Motor neuron (in vitro differentiated cells): ENCODE data around the gene BHLHE23. TPM values are rescaled to one million over a fixed set of nuclear protein-coding genes. Genes with fewer than 3 reads are reported as not detected.

Experiments used
- ATAC-seq, 8 experiments: fragments of 200-7000 bp; cut with Tn5 transposase; replicated peaks in 6 of 8; 2 replicates each; pipeline ENCODE4 v1.8.0; 2021; ENCODE audit warnings: mild to moderate bottlenecking in 8 of 8, moderate library complexity in 8 of 8
- H3K27ac ChIP-seq, 2 donors: fragments of 250-450 bp; sonication (Bioruptor Pico); 2 replicates each; pipeline ENCODE4 v1.9.0; 2021; ENCODE audit warnings: antibody characterized with exemption in 2 of 2, mild to moderate bottlenecking in 2 of 2, moderate library complexity in 1 of 2
- H3K4me1 ChIP-seq, 2 donors: fragments of 250-450 bp; sonication (Bioruptor Pico); replicated peaks in 1 of 2; 2 replicates each; pipeline ENCODE4 v1.6.1; 2021; ENCODE audit warnings: antibody characterized with exemption in 2 of 2, mild to moderate bottlenecking in 2 of 2, moderate library complexity in 1 of 2
- H3K4me3 ChIP-seq, 5 donors: fragments of 250-450 bp; sonication (Bioruptor Pico); 2 replicates each; pipeline ENCODE4 v1.9.0; 2021; ENCODE audit warnings: antibody characterized with exemption in 5 of 5, mild to moderate bottlenecking in 5 of 5, moderate library complexity in 4 of 5
- WGBS, 10 experiments: fragments of 450-650 bp; shearing (Covaris generic); methylation state at CpG; one replicate each; pipeline ENCODE4 v1.0.0; 2022; 5-methylcytosine and 5-hydroxymethylcytosine counted together
- in situ Hi-C, 9 experiments: fragments of 400-800 bp; cut with MboI; loops; one replicate each; pipeline ENCODE4 v1.15.0; 2021; ENCODE audit warnings: low sequenced_read_pairs in 9 of 9, low pct_unique_long_range_greater_than_20kb in 2 of 9; ENCODE audit not compliant: unreplicated experiment in 9 of 9
- total RNA-seq, 8 experiments: library from RNA; unstranded; fragments of 300-600 nt; gene quantifications; 2 replicates each; pipeline versions ENCODE4 v1.2.3 to v1.2.4, GENCODE V29; 2022

BHLHE23 gene
- total RNA-seq, 8 experiments from 2014 or later, result 0.21 to 0.52 (median 0.22) TPM; not detected in 5

DNA sequence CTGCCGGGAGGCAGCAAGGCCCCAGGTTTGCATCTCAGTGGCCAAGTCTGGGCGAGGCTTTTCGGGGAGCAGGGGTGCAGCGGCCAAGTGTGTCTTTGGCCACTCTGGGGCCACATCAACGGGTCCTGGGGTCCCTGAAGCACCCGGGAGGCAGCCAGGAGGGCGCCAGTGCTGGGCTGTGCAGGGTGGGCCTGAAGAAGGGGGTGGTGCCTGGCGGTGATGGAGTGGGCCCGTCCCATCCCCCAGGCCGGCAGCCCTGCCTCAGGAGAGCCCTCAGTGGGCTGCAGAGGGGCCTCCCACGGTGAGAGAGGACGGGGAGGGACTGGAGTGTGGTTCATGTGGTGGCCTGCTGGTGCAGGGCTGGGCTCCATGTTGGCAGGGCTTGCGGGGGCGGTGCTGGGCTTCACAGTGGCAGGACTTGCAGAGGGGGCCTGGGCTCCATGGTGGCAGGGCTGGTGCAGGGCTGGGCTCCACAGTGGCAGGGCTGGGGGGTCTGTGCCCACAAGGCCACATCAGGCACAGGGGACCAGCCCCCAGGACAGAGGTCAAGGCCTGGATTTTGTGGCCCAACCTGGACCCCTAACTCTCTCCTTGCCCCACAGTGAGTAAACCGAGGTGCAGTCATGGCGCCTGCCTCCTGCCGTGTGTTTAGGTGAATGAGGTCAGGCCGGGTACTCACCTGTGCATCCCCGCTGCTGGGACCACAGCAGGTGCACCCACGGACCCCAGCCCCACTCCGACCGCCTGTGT lies 10.5 kb upstream of the BHLHE23 start:
- no peak for ATAC-seq
- Histone ChIP-seq H3K27ac (no peak overlapping the region), H3K4me1 (peaks cover 14 to 37% of the 10 kb centered on the region in 2 donors), H3K4me3 (no peak overlapping the region)
- 83 to 100% methylated on average over 2 to 4 of the region's 22 CpGs; no CpG with 5 or more reads in 8 of the 10 experiments for WGBS, 10 experiments
- in situ Hi-C loops, result no loop called here

- in situ Hi-C loops, result no loop called here
- ATAC-seq, result peak in 3 of 8 experiments; percentile 3 to 8 (median 7)
- Histone ChIP-seq H3K4me3 (no peak overlapping the region), H3K27ac (no peak overlapping the region), H3K4me1 (peaks cover 14 to 30% of the 10 kb centered on the region in 2 donors)
- WGBS, 10 experiments, result 37 to 87% methylated on average over 6 of the region's 14 CpGs; no CpG with 5 or more reads in 8 of the 10 experiments
These were observed 9.8 kb upstream of the BHLHE23 start for GRCh38 chr20:63016514-63017075.

GRCh38 chr20:63015662-63016361 lies 9.0 kb upstream of the BHLHE23 start:
- 72 to 91% methylated on average over 6 to 7 of the region's 22 CpGs; no CpG with 5 or more reads in 8 of the 10 experiments for WGBS, 10 experiments
- Histone ChIP-seq H3K4me1 (peaks cover 14 to 30% of the 10 kb centered on the region in 2 donors), H3K27ac (peak overlapping the region in 1 of 2 donors; percentile 62), H3K4me3 (no peak overlapping the region)
- in situ Hi-C loops, result no loop called here
- peak in 4 of 8 experiments; percentile 12 to 54 (median 38) for ATAC-seq

DNA sequence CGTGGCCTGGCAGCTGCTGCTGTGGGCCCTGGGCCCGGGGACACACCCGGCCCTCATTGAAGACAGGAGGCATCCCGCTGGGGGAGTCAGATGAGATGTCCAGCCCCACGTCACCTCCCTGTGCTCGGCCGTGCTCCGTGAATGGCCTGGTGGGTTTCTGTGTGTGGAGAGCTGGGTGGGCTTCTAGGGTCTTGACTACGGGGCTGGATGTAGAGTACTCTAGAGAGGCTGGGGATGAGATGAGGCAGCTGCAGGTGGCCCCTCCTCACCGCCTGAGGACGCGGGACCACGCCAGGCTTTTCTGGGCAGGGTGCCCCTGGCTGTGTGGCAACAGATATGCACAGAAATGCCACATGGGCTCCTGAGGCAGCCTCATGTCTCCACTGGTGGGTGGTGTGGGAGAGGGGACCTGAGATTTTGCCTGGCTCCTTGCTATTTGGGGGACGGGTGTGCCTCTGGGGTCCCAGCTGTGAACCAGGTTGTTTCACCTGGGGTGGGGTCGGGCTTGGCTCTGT lies 8.4 kb upstream of the BHLHE23 start:
- H3K4me1 ChIP-seq, result peaks cover 14 to 32% of the 10 kb centered on the region in 2 donors
- 0 to 67% (median 13%) methylated on average over 1 to 7 of the region's 15 CpGs; no CpG with 5 or more reads in 6 of the 10 experiments for WGBS, 10 experiments
- in situ Hi-C loops, result no loop called here
- peak in 2 of 8 experiments; percentile 20 to 37 for ATAC-seq
- H3K27ac ChIP-seq, result peak overlapping the region in 1 of 2 donors; percentile 62
- H3K4me3 ChIP-seq, result no peak overlapping the region

DNA sequence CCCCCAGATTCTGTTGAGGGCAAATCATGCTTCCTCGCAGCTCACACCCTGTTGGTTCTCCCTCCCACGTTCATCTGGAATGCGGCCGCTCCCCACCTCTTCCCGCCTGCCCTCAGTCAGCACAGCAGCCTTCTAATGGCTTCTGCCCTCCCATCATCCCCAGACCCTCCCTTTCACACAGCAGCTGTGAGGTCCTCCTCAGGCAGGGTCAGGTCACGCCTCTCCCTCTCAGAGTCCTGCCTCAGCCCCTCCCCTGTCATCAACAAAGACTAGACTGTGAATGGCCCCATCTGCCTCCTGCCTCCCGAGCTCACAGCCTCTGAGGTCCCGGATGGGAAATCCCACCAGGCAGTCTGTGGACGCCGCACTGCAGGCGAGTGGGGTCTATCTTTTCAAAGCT lies 7.9 kb upstream of the BHLHE23 start:
- WGBS, 10 experiments, result 0 to 25% methylated on average over 1 to 3 of the region's 11 CpGs; no CpG with 5 or more reads in 8 of the 10 experiments
- H3K4me1 ChIP-seq, result peaks cover 14 to 32% of the 10 kb centered on the region in 2 donors
- in situ Hi-C loops, result no loop called here
- H3K27ac ChIP-seq, result peak overlapping the region in 1 of 2 donors; percentile 62
- peak; percentile 79 to 96 (median 85) for ATAC-seq
- H3K4me3 ChIP-seq, result no peak overlapping the region

GRCh38 chr20:63014287-63014686 lies 7.5 kb upstream of the BHLHE23 start:
- H3K4me1 ChIP-seq, result peaks cover 14 to 32% of the 10 kb centered on the region in 2 donors
- 0 to 100% (median 23%) methylated on average over 1 to 11 of the region's 12 CpGs; no CpG with 5 or more reads in 5 of the 10 experiments for WGBS, 10 experiments
- no peak overlapping the region for H3K4me3 ChIP-seq
- no peak overlapping the region for H3K27ac ChIP-seq
- in situ Hi-C loops, result no loop called here
- peak in 1 of 8 experiments; percentile 4 for ATAC-seq

DNA sequence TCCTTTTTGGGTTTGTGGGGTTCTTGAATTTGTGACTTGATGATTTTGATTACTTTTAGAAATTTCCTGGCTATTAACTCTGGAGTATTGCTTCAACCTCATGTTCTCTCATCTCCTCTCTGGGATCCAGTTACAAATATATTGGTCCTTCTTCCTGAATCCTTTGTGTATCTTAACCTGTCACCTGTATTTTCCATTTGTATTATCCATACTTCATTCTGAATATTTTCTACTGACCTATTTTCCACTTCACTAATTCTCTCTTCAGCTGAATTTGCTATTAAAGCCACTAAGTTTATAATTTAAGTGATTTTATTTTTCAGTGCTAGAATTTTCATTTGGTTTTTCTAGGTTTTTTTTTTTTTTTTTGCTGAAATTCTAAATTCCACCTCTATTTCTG lies 6.4 kb upstream of the BHLHE23 start:
- in situ Hi-C loops, result no loop called here
- H3K4me3 ChIP-seq, result no peak overlapping the region
- H3K27ac ChIP-seq, result no peak overlapping the region
- ATAC-seq, result no peak
- H3K4me1 ChIP-seq, result peaks cover 16 to 40% of the 10 kb centered on the region in 2 donors

GRCh38 chr20:63011798-63012197 lies 5.0 kb upstream of the BHLHE23 start:
- no peak for ATAC-seq
- 0 to 80% (median 31%) methylated on average over 1 to 2 of the region's 3 CpGs; no CpG with 5 or more reads in 3 of the 10 experiments for WGBS, 10 experiments
- Histone ChIP-seq H3K27ac (no peak overlapping the region), H3K4me3 (no peak overlapping the region), H3K4me1 (peaks cover 16 to 40% of the 10 kb centered on the region in 2 donors)
- in situ Hi-C loops, result no loop called here

- 0 to 90% (median 34%) methylated on average over 1 to 11 of the region's 30 CpGs; no CpG with 5 or more reads in 1 of the 10 experiments for WGBS, 10 experiments
- ATAC-seq, result no peak
- Histone ChIP-seq H3K4me3 (no peak overlapping the region), H3K4me1 (peaks cover 6 to 24% of the 10 kb centered on the region in 2 donors), H3K27ac (no peak overlapping the region)
- in situ Hi-C loops, result no loop called here
These were observed 3.4 kb upstream of the BHLHE23 start for GRCh38 chr20:63009988-63010769.

DNA sequence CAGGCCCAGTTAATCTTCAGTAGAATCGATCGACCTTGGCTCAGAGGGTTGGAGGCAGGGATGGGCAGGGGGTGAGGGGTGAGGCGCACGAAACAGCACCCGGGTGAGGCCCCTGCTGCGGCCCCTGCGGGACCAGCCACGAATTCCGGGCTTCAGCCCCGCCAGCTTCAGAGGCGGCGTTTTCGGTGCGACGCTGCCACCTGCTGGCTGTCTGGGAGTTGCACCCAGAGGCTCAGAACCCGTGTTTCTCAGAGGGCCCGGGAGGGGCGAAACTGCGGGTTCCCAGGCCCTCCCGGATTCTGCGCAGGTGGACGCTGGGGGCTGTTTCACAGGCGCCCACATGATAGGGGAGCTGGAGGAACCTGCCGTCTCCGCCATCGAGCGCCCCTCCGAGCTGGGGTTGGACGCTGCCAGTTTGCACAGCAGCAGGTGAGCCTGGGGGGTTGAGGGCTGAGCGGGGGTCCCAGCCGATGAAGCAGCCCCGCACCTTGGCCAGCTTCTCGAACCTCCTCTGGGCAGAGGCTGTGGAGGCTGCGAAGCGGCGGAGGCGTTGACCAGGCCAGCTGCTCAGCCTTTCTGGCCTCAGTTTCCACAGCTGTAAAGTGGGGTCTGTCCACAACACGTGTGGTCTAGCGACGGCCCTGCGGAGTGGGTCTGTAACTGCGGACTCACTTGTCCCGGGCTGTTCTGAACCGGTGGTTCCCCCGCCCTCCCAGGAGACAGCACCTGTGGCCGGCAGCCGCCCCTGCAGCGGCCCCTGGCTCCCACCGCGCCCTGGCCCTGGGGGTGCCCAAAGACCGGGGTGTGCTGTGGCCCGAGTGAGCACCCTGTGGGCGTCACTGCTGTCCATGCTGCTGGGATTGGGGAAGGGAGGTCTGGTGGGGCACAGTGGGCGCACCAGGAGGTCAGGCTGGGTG lies 2.5 kb upstream of the BHLHE23 start:
- Histone ChIP-seq H3K27ac (no peak overlapping the region), H3K4me1 (peaks cover 2 to 18% of the 10 kb centered on the region in 2 donors), H3K4me3 (peak overlapping the region in 2 of 5 donors; percentile 8 to 9)
- WGBS, 10 experiments, result 0 to 3% (median 3%) methylated on average over 3 to 22 of the region's 54 CpGs; no CpG with 5 or more reads in 7 of the 10 experiments
- in situ Hi-C loops, result no loop called here
- ATAC-seq, result peak; percentile 67 to 93 (median 72)

DNA sequence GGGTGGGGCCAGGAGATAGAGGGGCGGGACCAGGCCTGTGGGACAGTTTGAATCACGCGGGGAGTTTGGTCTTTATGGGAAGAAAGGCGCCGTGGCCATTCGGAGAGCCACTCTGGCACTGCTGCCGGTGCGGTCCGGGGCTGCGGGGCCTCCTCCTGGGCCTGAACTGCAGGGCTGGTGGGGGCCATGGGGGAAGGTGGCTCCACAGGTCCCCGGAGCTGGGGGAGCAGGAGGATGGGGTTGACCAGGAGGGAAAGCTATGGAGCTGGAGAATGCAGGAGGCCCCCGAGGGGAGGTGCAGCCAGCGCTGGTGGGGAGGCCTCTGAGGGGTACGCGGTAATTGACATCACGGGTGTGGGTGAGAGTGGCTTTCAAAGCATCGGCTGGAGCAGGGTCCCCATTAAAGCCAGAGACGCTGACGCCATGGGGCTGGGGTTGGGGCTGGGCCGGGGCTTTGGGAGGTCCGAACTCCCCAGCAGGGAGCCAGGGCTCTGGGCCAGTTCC lies 1.8 kb upstream of the BHLHE23 start:
- in situ Hi-C loops, result no loop called here
- peak overlapping the region in 2 of 5 donors; percentile 8 to 9 for H3K4me3 ChIP-seq

More for the DNA sequence above, 1.8 kb upstream of the BHLHE23 start:
- no peak overlapping the region for H3K27ac ChIP-seq
- peaks cover 2 to 15% of the 10 kb centered on the region in 2 donors for H3K4me1 ChIP-seq
- 7 to 20% methylated on average over 2 to 9 of the region's 21 CpGs; no CpG with 5 or more reads in 8 of the 10 experiments for WGBS, 10 experiments
- ATAC-seq, result peak in 7 of 8 experiments; percentile 23 to 58 (median 47)
